NCI-H2029 treated with DMSO at 0.1 percent for 48 hours (cell line): ENCODE measurements around the gene CGREF1.

ENCODE experiments used
- DNase-seq: peaks from one replicate; lab custom pipeline; 2025; lab: John Stamatoyannopoulos, UW

The CGREF1 gene

GRCh38 chr2:27074738-27075565 lies 44.0 kb downstream of the CGREF1 start:
- no peak for DNase-seq

- DNase-seq = no peak
These were observed 45.1 kb downstream of the CGREF1 start for GRCh38 chr2:27073782-27074181.

DNA sequence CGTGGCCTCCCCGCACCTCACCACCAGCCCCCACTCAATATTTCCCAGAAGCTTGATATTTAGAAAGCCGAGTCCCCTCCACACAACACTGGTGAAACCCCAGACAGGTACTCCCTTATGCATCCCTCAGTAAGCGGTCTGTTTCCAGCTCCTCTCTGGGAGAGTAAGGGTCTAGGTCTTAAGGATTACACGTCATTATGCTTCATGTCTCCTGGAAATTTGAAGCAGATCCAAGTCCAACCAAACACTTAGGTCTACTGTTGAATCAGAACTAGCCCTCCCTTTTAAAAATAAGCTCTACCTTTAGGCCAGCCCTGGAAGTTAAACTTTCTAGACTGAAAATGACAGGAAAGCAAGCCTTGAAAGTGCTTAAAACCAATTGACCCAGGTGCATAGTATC lies 46.0 kb downstream of the CGREF1 start:
- DNase-seq = no peak

DNA sequence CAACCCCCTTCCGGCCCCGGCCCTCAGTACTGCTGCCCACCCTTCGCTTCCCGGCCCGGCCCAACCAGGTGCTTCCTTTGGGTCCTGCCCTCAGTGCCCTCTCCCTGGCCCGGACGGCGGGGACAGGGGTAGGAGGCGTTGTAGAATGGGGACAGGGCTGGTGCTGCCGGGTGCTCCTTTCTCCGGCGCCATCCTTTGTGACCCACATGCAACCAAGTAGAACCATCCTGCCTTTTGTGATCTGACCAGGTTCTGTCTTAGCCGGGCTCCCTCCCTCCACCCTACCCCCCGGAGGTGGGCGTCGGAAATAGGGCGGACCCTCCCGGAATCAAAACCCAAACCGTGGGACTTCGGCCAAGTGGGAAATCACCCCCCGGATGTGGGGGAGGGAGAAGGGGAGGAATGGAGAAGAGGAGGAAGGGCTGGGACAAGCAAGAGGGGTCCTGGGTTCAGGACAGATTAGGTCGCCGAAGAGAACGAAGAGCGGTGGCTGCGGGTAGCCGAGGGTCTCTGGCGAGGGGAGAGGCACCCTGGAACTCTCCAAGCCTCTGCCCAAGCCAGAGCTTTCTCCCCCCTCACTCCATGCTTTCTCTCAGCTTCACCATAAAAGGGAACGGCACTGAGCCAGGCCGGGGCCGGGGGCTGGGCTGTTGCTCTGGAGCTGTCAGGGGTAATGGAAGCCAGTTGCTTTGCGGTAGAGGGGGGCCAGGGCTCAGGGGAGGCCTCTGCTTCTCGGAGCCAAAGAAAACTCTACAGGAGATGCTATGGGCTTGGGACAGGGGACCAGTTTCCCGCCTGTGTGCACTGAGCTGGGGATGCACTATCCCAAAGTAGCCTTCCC lies 46.7 kb downstream of the CGREF1 start:
- no peak for DNase-seq

- DNase-seq = no peak
These were observed 47.5 kb downstream of the CGREF1 start, which contains the start of gene OST4 for GRCh38 chr2:27071277-27071989. Gene OST4 (minus strand): TSS chr2:27071654.

GRCh38 chr2:27070653-27071276 lies 48.2 kb downstream of the CGREF1 start:
- no peak for DNase-seq

GRCh38 chr2:27069961-27070618 lies 48.8 kb downstream of the CGREF1 start:
- DNase-seq = no peak

- no peak for DNase-seq
These were observed 49.5 kb downstream of the CGREF1 start for GRCh38 chr2:27069436-27069835.

GRCh38 chr2:27067385-27067784 lies 51.5 kb downstream of the CGREF1 start:
- DNase-seq = no peak

- DNase-seq = no peak
These were observed 53.8 kb downstream of the CGREF1 start for GRCh38 chr2:27065128-27065527.

- DNase-seq = no peak
These were observed 58.6 kb downstream of the CGREF1 start for GRCh38 chr2:27060323-27060722.

- no peak for DNase-seq
These were observed 59.6 kb downstream of the CGREF1 start for GRCh38 chr2:27059141-27059820.

DNA sequence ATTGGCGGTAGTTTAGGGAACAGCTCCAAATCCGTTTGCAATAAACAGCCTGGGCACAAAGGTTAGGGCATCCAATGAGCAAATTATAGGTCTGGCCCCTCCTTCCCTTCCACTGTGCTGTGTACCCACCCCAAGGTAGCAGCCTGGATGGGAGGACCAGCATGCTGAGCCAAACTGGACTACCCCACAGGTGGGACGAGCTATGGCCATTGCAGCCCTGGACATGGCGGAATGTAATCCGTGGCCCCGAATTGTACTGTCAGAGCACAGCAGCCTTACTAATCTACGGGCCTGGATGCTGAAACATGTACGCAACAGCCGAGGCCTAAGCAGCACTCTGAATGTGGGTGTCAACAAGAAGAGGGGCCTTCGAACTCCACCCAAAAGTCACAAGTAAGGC lies 60.7 kb downstream of the CGREF1 start:
- no peak for DNase-seq

- DNase-seq = no peak
These were observed 61.7 kb downstream of the CGREF1 start for GRCh38 chr2:27057184-27057583.

- no peak for DNase-seq
These were observed 64.2 kb downstream of the CGREF1 start for GRCh38 chr2:27054721-27055120.

- no peak for DNase-seq
These were observed 65.2 kb downstream of the CGREF1 start for GRCh38 chr2:27053776-27054175.

- no peak for DNase-seq
These were observed 65.6 kb downstream of the CGREF1 start for GRCh38 chr2:27053321-27053720.

- no peak for DNase-seq
These were observed 66.9 kb downstream of the CGREF1 start for GRCh38 chr2:27051902-27052645.

DNA sequence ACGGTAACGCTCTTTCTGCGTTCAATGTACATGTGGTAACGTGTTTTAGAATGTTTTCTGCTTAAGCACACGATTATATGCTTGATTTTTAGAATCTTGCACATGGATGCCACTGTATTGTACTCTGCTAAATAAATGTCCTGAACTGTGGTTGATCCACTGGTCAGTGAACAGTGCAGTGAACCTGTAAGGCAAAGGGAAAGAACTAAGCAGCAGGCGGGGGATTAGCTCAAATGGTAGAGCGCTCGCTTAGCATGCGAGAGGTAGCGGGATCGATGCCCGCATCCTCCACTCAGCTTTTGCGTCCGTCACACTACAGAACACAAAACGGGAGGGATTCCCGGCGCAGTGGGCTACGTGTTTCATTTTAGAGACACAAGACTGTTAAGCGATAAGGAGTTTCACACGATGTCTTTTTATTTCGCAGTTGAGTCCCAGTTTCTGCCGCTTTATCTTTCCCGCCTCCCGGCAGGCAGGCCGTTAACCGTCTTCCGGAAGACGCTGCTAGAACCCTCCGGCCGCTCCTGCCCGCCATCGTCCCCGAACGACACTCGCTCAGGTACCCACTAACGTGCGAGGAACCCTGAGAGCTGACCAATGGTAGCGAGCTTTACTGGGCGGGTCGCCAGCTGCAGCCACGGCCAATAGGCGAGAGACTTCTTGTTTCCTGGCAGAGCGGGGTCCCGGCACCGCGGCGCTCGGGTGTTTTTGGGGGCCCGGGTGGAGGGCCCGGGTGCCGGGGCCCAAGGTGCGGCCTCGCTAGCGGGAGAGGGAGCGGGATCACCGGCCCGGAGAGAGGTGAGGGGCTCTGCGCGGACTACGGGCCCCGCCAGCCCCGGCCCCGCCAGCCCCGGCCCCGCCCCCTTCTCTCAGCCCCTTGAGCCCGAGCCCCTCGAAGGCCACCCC lies 67.7 kb downstream of the CGREF1 start, which contains the start of gene AGBL5:
TSS of gene AGBL5 (plus strand) at position 673 of the 906 bp plus-strand sequence. CDS start 1,291 bp downstream, outside the sequence.
- peak; percentile 84 for DNase-seq
